Measurements from ENCODE around the gene IPO4. TPM values are rescaled to one million over a fixed set of nuclear protein-coding genes. Genes with fewer than 3 reads are reported as not detected.
"Not testable (repeated sequence)": the region's sequence is repeated elsewhere in the genome, so short reads cannot be mapped to it uniquely, and the experiment has no call there.

IPO4 gene
- total RNA-seq, 2 donors from 2014 or later: 19.3 to 78.2 TPM

GRCh38 chr14:24206260-24207103, 17.9 kb upstream of the IPO4 start:
- no peaks in the 10 kb centered on the region for H3K27me3 ChIP-seq
- H3K4me1 ChIP-seq: no peaks in the 10 kb centered on the region
- H3K27ac ChIP-seq: no peak overlapping the region
- no peaks in the 10 kb centered on the region for H3K9me3 ChIP-seq
- H3K36me3 ChIP-seq: no peaks in the 10 kb centered on the region
- no peak overlapping the region for H3K4me3 ChIP-seq
- DNase-seq: no peak
- intact Hi-C loops (cut with DNase I): no loop called here
- H3K9ac ChIP-seq (ENCODE audit: low read depth in 2 of 2, low read length in 2 of 2): no peak overlapping the region
- TF ChIP-seq CTCF (IDR thresholded peaks at IDR 0.05): no peak

- intact Hi-C loops (cut with DNase I): no loop called here
- H3K9me3 ChIP-seq: no peaks in the 10 kb centered on the region
- no peaks in the 10 kb centered on the region for H3K27me3 ChIP-seq
- H3K4me1 ChIP-seq: no peaks in the 10 kb centered on the region
- no peak for DNase-seq
- no peak overlapping the region for H3K4me3 ChIP-seq
- no peak overlapping the region for H3K27ac ChIP-seq
- no peak for TF ChIP-seq CTCF (IDR thresholded peaks at IDR 0.05)
- H3K9ac ChIP-seq (ENCODE audit: low read depth in 2 of 2, low read length in 2 of 2): no peak overlapping the region
- H3K36me3 ChIP-seq: no peaks in the 10 kb centered on the region
Measured at GRCh38 chr14:24204163-24205146, 15.8 kb upstream of the IPO4 start.

GRCh38 chr14:24203249-24203886, 14.8 kb upstream of the IPO4 start:
- H3K36me3 ChIP-seq; H3K4me3 ChIP-seq; H3K9ac ChIP-seq (ENCODE audit: low read depth in 2 of 2, low read length in 2 of 2); intact Hi-C loops (cut with DNase I); DNase-seq; H3K27ac ChIP-seq; H3K9me3 ChIP-seq; H3K4me1 ChIP-seq; H3K27me3 ChIP-seq: not testable (repeated sequence)

- H3K9me3 ChIP-seq; H3K4me1 ChIP-seq; H3K27ac ChIP-seq; H3K27me3 ChIP-seq; H3K4me3 ChIP-seq; intact Hi-C loops (cut with DNase I); H3K36me3 ChIP-seq; DNase-seq; H3K9ac ChIP-seq (ENCODE audit: low read depth in 2 of 2, low read length in 2 of 2): not testable (repeated sequence)
Measured at GRCh38 chr14:24202538-24202937, 13.9 kb upstream of the IPO4 start.

GRCh38 chr14:24198814-24199524, 10.4 kb upstream of the IPO4 start:
- H3K36me3 ChIP-seq: no peaks in the 10 kb centered on the region
- no peaks in the 10 kb centered on the region for H3K9me3 ChIP-seq
- no peak for DNase-seq
- H3K27ac ChIP-seq: peak overlapping the region; percentile 23
- no peak overlapping the region for H3K4me3 ChIP-seq
- H3K4me1 ChIP-seq: peaks cover 4% of the 10 kb centered on the region
- intact Hi-C loops (cut with DNase I): no loop called here
- H3K9ac ChIP-seq (ENCODE audit: low read depth in 2 of 2, low read length in 2 of 2): no peak overlapping the region
- no peak for TF ChIP-seq CTCF (IDR thresholded peaks at IDR 0.05)
- H3K27me3 ChIP-seq: no peaks in the 10 kb centered on the region

- Histone ChIP-seq H3K9me3 (no peaks in the 10 kb centered on the region), H3K27ac (no peak overlapping the region), H3K4me1 (peaks cover 4% of the 10 kb centered on the region), H3K9ac (ENCODE audit: low read depth in 2 of 2, low read length in 2 of 2) (no peak overlapping the region), H3K4me3 (no peak overlapping the region), H3K27me3 (no peaks in the 10 kb centered on the region), H3K36me3 (no peaks in the 10 kb centered on the region)
- intact Hi-C loops (cut with DNase I): no loop called here
- no peak for DNase-seq
- no peak for TF ChIP-seq CTCF (IDR thresholded peaks at IDR 0.05)
Measured at GRCh38 chr14:24197056-24197450, 8.4 kb upstream of the IPO4 start.

All from colonic mucosa (tissue), 4 donors.